Measurements from ENCODE around the gene CCDC85C.

The CCDC85C gene

GRCh38 chr14:99535908-99536778 is 67.9 kb downstream of the CCDC85C start:
- DNase-seq, result no peak

GRCh38 chr14:99535448-99535847 is 68.6 kb downstream of the CCDC85C start:
- DNase-seq, result no peak

- DNase-seq, result no peak
Observed at GRCh38 chr14:99534863-99535262, 69.1 kb downstream of the CCDC85C start.

GRCh38 chr14:99534333-99534732 is 69.7 kb downstream of the CCDC85C start:
- DNase-seq, result no peak

GRCh38 chr14:99532310-99532709 is 71.7 kb downstream of the CCDC85C start:
- no peak for DNase-seq

GRCh38 chr14:99531251-99532096 is 72.5 kb downstream of the CCDC85C start:
- no peak for DNase-seq

GRCh38 chr14:99530407-99531155 is 73.4 kb downstream of the CCDC85C start:
- DNase-seq, result no peak

- no peak for DNase-seq
Observed at GRCh38 chr14:99529899-99530298, 74.1 kb downstream of the CCDC85C start.

- DNase-seq, result no peak
Observed at GRCh38 chr14:99527427-99528076, 76.5 kb downstream of the CCDC85C start.

- DNase-seq, result no peak
Observed at GRCh38 chr14:99527026-99527425, 77.0 kb downstream of the CCDC85C start.

GRCh38 chr14:99525699-99526080 is 78.3 kb downstream of the CCDC85C start:
- DNase-seq, result no peak

GRCh38 chr14:99524804-99525698 is 79.0 kb downstream of the CCDC85C start:
- no peak for DNase-seq

- no peak for DNase-seq
Observed at GRCh38 chr14:99524091-99524661, 79.8 kb downstream of the CCDC85C start.

GRCh38 chr14:99523704-99524055 is 80.3 kb downstream of the CCDC85C start:
- DNase-seq, result no peak

- no peak for DNase-seq
Observed at GRCh38 chr14:99522934-99523703, 80.9 kb downstream of the CCDC85C start.

GRCh38 chr14:99522457-99522891 is 81.5 kb downstream of the CCDC85C start:
- no peak for DNase-seq

- no peak for DNase-seq
Observed at GRCh38 chr14:99522025-99522401, 82.0 kb downstream of the CCDC85C start.

GRCh38 chr14:99521176-99522024 is 82.6 kb downstream of the CCDC85C start:
- DNase-seq, result no peak

GRCh38 chr14:99520571-99521081 is 83.4 kb downstream of the CCDC85C start:
- no peak for DNase-seq

Measured in GOT3 (cell line).